HUDEP-2 (cell line): Measurements from ENCODE around the gene TXNDC8.
A peak's percentile ranks its signal among the peaks of the same experiment; 100 is the strongest.

Source experiments
- DNase-seq, 76 experiments: peaks; one replicate each; lab custom pipeline; 2025; ENCODE audit not compliant: unreplicated experiment in 76 of 76; lab: John Stamatoyannopoulos, UW

The TXNDC8 gene

GRCh38 chr9:110283751-110284150 is 53.9 kb downstream of the TXNDC8 start:
- no peak for DNase-seq

- no peak for DNase-seq
Observed at GRCh38 chr9:110282739-110283081, 55.0 kb downstream of the TXNDC8 start.

- no peak for DNase-seq
Observed at GRCh38 chr9:110282018-110282738, 55.5 kb downstream of the TXNDC8 start.

GRCh38 chr9:110278080-110278707 is 59.5 kb downstream of the TXNDC8 start:
- no peak for DNase-seq

GRCh38 chr9:110276781-110277180 is 60.9 kb downstream of the TXNDC8 start:
- no peak for DNase-seq

GRCh38 chr9:110270211-110270995 is 67.3 kb downstream of the TXNDC8 start:
- DNase-seq: no peak

GRCh38 chr9:110266795-110267194 is 70.9 kb downstream of the TXNDC8 start:
- DNase-seq: no peak

- DNase-seq: no peak
Observed at GRCh38 chr9:110261632-110262031, 76.0 kb downstream of the TXNDC8 start.

GRCh38 chr9:110260911-110261310 is 76.8 kb downstream of the TXNDC8 start:
- DNase-seq: no peak

- DNase-seq: no peak
Observed at GRCh38 chr9:110259566-110259965, 78.1 kb downstream of the TXNDC8 start.

GRCh38 chr9:110258690-110259091 is 79.0 kb downstream of the TXNDC8 start:
- DNase-seq: no peak

GRCh38 chr9:110257956-110258355 is 79.7 kb downstream of the TXNDC8 start:
- DNase-seq: peak in 2 of 76 experiments; percentile 21 to 27

GRCh38 chr9:110257097-110257841 is 80.4 kb downstream of the TXNDC8 start:
- DNase-seq: peak in 20 of 76 experiments; percentile 8 to 68 (median 37)

- peak; percentile 44 to 97 (median 93) for DNase-seq
Observed at GRCh38 chr9:110256380-110257096, 81.1 kb downstream of the TXNDC8 start, which contains the start of gene TXN. TSS of gene TXN (minus strand) at chr9:110256507. CDS start at chr9:110256435, 72 bp downstream.

- DNase-seq: peak in 25 of 76 experiments; percentile 3 to 54 (median 21)
Observed at GRCh38 chr9:110255463-110256379, 81.9 kb downstream of the TXNDC8 start.

GRCh38 chr9:110255034-110255462 is 82.6 kb downstream of the TXNDC8 start:
- peak in 2 of 76 experiments; percentile 2 to 9 for DNase-seq

GRCh38 chr9:110254500-110254899 is 83.2 kb downstream of the TXNDC8 start:
- no peak for DNase-seq
